Stimulated activated CD4-positive, alpha-beta T cell treated with anti-CD3 and anti-CD28 coated beads, TNF-alpha, amount 100 ng/mL, for 24 hours (primary cell): ENCODE results near the gene SRP72.
"Not testable (repeated sequence)": the region's sequence is repeated elsewhere in the genome, so short reads cannot be mapped to it uniquely, and the experiment has no call there.

Experiments used
- DNase-seq, 3 experiments: peaks; one replicate each; pipeline ENCODE4 v3.0.0-alpha.2; 2020; ENCODE audit warnings: low read depth in 3 of 3

Gene SRP72

GRCh38 chr4:56465599-56466295 is 1.7 kb upstream of the SRP72 start:
- peak in 1 of 3 experiments; percentile 5 for DNase-seq

- not testable (repeated sequence) for DNase-seq
These were observed 1.1 kb upstream of the SRP72 start for GRCh38 chr4:56466296-56466761.

- DNase-seq: no peak
These were observed 520 bp upstream of the SRP72 start for GRCh38 chr4:56466910-56467283.

GRCh38 chr4:56468097-56468422 is 643 bp downstream of the SRP72 start:
- DNase-seq: peak in 1 of 3 experiments; percentile 24

- DNase-seq: no peak
These were observed 2.2 kb downstream of the SRP72 start for GRCh38 chr4:56469489-56470210.

GRCh38 chr4:56475917-56476316 is 8.5 kb downstream of the SRP72 start:
- DNase-seq: no peak

- DNase-seq: no peak
These were observed 9.8 kb downstream of the SRP72 start for GRCh38 chr4:56477192-56477702.

GRCh38 chr4:56480691-56481090 is 13.3 kb downstream of the SRP72 start:
- no peak for DNase-seq

- DNase-seq: no peak
These were observed 28.8 kb downstream of the SRP72 start for GRCh38 chr4:56496241-56496640.

GRCh38 chr4:56505269-56506130 is 38.1 kb downstream of the SRP72 start, which contains the start of gene ARL9:
Gene ARL9 (plus strand): TSS chr4:56505791. CDS start chr4:56505863, 72 bp downstream.
- peak; percentile 23 to 57 (median 27) for DNase-seq

GRCh38 chr4:56511098-56511497 is 43.7 kb downstream of the SRP72 start:
- DNase-seq: no peak

GRCh38 chr4:56512166-56512565 is 44.7 kb downstream of the SRP72 start:
- no peak for DNase-seq

- DNase-seq: no peak
These were observed 46.1 kb downstream of the SRP72 start for GRCh38 chr4:56513517-56513916.

GRCh38 chr4:56530269-56531148 is 63.1 kb downstream of the SRP72 start:
- peak; percentile 61 to 82 (median 67) for DNase-seq

GRCh38 chr4:56531149-56531770 is 63.8 kb downstream of the SRP72 start:
- DNase-seq: no peak

- no peak for DNase-seq
These were observed 64.4 kb downstream of the SRP72 start for GRCh38 chr4:56531823-56532222.

- DNase-seq: no peak
These were observed 64.8 kb downstream of the SRP72 start for GRCh38 chr4:56532239-56532638.

GRCh38 chr4:56535915-56536314 is 68.5 kb downstream of the SRP72 start:
- DNase-seq: no peak

GRCh38 chr4:56537147-56537546 is 69.7 kb downstream of the SRP72 start:
- DNase-seq: no peak

GRCh38 chr4:56540826-56541225 is 73.4 kb downstream of the SRP72 start:
- DNase-seq: no peak
